ENCODE measurements around the gene CAV3. TPM values are rescaled to one million over a fixed set of nuclear protein-coding genes. Genes with fewer than 3 reads are reported as not detected.
A peak's percentile ranks its signal among the peaks of the same experiment; 100 is the strongest.
"Not testable (repeated sequence)": the region's sequence is repeated elsewhere in the genome, so short reads cannot be mapped to it uniquely, and the experiment has no call there.

Gene CAV3
- 24.8 TPM for total RNA-seq
- long read RNA-seq, transcript CAV3-201 (2 exons, 1,431 nt): major isoform, 34 of 39 reads
- long read RNA-seq, partial matches to known transcripts: 0 of 39 reads
- long read RNA-seq, other reads (novel, unspliced or antisense): 4 of 39 reads

- intact Hi-C loops (cut with DNase I): loop anchor here (2.0 kb wide), 1 partner anchor 71 kb away; no protein-coding TSS in a partner anchor
- DNase-seq (ENCODE audit: low spot score): peak; percentile 77
Observed at GRCh38 chr3:8733332-8734094, at the start of gene CAV3. CAV3 (plus strand) TSS chr3:8733802; CDS start chr3:8733877, 75 bp downstream.

GRCh38 chr3:8684992-8685391 lies 48.6 kb upstream of the CAV3 start:
- DNase-seq (ENCODE audit: low spot score); intact Hi-C loops (cut with DNase I): not testable (repeated sequence)

- intact Hi-C loops (cut with DNase I): not testable (repeated sequence)
Observed at GRCh38 chr3:8691295-8691694, 42.3 kb upstream of the CAV3 start.

GRCh38 chr3:8702560-8702959 lies 31.0 kb upstream of the CAV3 start:
- intact Hi-C loops (cut with DNase I): no loop called here

More at GRCh38 chr3:8691295-8691694, 42.3 kb upstream of the CAV3 start:
- DNase-seq (ENCODE audit: low spot score): not testable (repeated sequence)

GRCh38 chr3:8705575-8705974 lies 28.0 kb upstream of the CAV3 start:
- intact Hi-C loops (cut with DNase I): no loop called here
- DNase-seq (ENCODE audit: low spot score): no peak

More at GRCh38 chr3:8702560-8702959, 31.0 kb upstream of the CAV3 start:
- no peak for DNase-seq (ENCODE audit: low spot score)

GRCh38 chr3:8709287-8709686 lies 24.3 kb upstream of the CAV3 start:
- intact Hi-C loops (cut with DNase I): no loop called here

GRCh38 chr3:8709801-8710507 lies 23.6 kb upstream of the CAV3 start:
- no peak for DNase-seq (ENCODE audit: low spot score)
- intact Hi-C loops (cut with DNase I): no loop called here

More at GRCh38 chr3:8709287-8709686, 24.3 kb upstream of the CAV3 start:
- no peak for DNase-seq (ENCODE audit: low spot score)

- intact Hi-C loops (cut with DNase I): no loop called here
- DNase-seq (ENCODE audit: low spot score): no peak
Observed at GRCh38 chr3:8712045-8712907, 21.3 kb upstream of the CAV3 start.

- no peak for DNase-seq (ENCODE audit: low spot score)
- intact Hi-C loops (cut with DNase I): no loop called here
Observed at GRCh38 chr3:8712908-8713255, 20.7 kb upstream of the CAV3 start.

- DNase-seq (ENCODE audit: low spot score): peak; percentile 53
- intact Hi-C loops (cut with DNase I): no loop called here
Observed at GRCh38 chr3:8713901-8714759, 19.5 kb upstream of the CAV3 start.

GRCh38 chr3:8715757-8716156 lies 17.8 kb upstream of the CAV3 start:
- DNase-seq (ENCODE audit: low spot score); intact Hi-C loops (cut with DNase I): not testable (repeated sequence)

GRCh38 chr3:8722808-8723207 lies 10.8 kb upstream of the CAV3 start:
- DNase-seq (ENCODE audit: low spot score): no peak
- intact Hi-C loops (cut with DNase I): no loop called here

- no peak for DNase-seq (ENCODE audit: low spot score)
- intact Hi-C loops (cut with DNase I): no loop called here
Observed at GRCh38 chr3:8723612-8724011, 10.0 kb upstream of the CAV3 start.

GRCh38 chr3:8724108-8724752 lies 9.4 kb upstream of the CAV3 start:
- DNase-seq (ENCODE audit: low spot score): no peak
- intact Hi-C loops (cut with DNase I): no loop called here

- DNase-seq (ENCODE audit: low spot score): no peak
- intact Hi-C loops (cut with DNase I): no loop called here
Observed at GRCh38 chr3:8727605-8728512, 5.7 kb upstream of the CAV3 start.

GRCh38 chr3:8729479-8729878 lies 4.1 kb upstream of the CAV3 start:
- DNase-seq (ENCODE audit: low spot score): no peak
- intact Hi-C loops (cut with DNase I): no loop called here

- DNase-seq (ENCODE audit: low spot score): no peak
- intact Hi-C loops (cut with DNase I): no loop called here
Observed at GRCh38 chr3:8730656-8731055, 2.9 kb upstream of the CAV3 start.

Data from cardiac septum (tissue), 1 donor.